Measurements from ENCODE around the gene GZMM. TPM values are rescaled to one million over a fixed set of nuclear protein-coding genes. Genes with fewer than 3 reads are reported as not detected.
A peak's percentile ranks its signal among the peaks of the same experiment; 100 is the strongest.

The GZMM gene
- polyA plus RNA-seq, 1 donor from 2014 or later: 15.8 TPM

GRCh38 chr19:536881-537404 is 6.9 kb upstream of the GZMM start:
- H3K4me3 Mint-ChIP-seq: no peak overlapping the region
- no peak overlapping the region for H3K27ac Mint-ChIP-seq
- H3K9me3 Mint-ChIP-seq: no peaks in the 10 kb centered on the region
- peaks cover 2% of the 10 kb centered on the region for H3K36me3 Mint-ChIP-seq
- no peaks in the 10 kb centered on the region for H3K27me3 Mint-ChIP-seq
- peaks cover 5 to 7% (median 5%) of the 10 kb centered on the region in 3 donors for H3K4me1 Mint-ChIP-seq

- peaks cover 3% of the 10 kb centered on the region for H3K36me3 Mint-ChIP-seq
- no peaks in the 10 kb centered on the region for H3K9me3 Mint-ChIP-seq
- no peaks in the 10 kb centered on the region for H3K27me3 Mint-ChIP-seq
- no peak overlapping the region for H3K27ac Mint-ChIP-seq
- peaks cover 0 to 2% (median 0%) of the 10 kb centered on the region in 3 donors for H3K4me1 Mint-ChIP-seq
- no peak overlapping the region for H3K4me3 Mint-ChIP-seq
Observed at GRCh38 chr19:538641-539428, 5.0 kb upstream of the GZMM start.

GRCh38 chr19:539429-540030 is 4.3 kb upstream of the GZMM start:
- no peak overlapping the region for H3K4me3 Mint-ChIP-seq
- peaks cover 3% of the 10 kb centered on the region for H3K36me3 Mint-ChIP-seq
- no peaks in the 10 kb centered on the region for H3K27me3 Mint-ChIP-seq
- H3K9me3 Mint-ChIP-seq: no peaks in the 10 kb centered on the region
- peaks cover 0 to 2% (median 0%) of the 10 kb centered on the region in 3 donors for H3K4me1 Mint-ChIP-seq
- H3K27ac Mint-ChIP-seq: no peak overlapping the region

GRCh38 chr19:540867-541637 is 2.8 kb upstream of the GZMM start:
- Mint-ChIP-seq H3K9me3 (no peaks in the 10 kb centered on the region), H3K27me3 (no peaks in the 10 kb centered on the region), H3K4me1 (no peaks in the 10 kb centered on the region), H3K36me3 (peaks cover 3% of the 10 kb centered on the region), H3K27ac (no peak overlapping the region), H3K4me3 (no peak overlapping the region)

- Mint-ChIP-seq H3K36me3 (peaks cover 3% of the 10 kb centered on the region), H3K4me3 (no peak overlapping the region), H3K4me1 (no peaks in the 10 kb centered on the region), H3K9me3 (no peaks in the 10 kb centered on the region), H3K27ac (no peak overlapping the region), H3K27me3 (no peaks in the 10 kb centered on the region)
Observed at GRCh38 chr19:541699-542098, 2.2 kb upstream of the GZMM start.

- H3K4me3 Mint-ChIP-seq: peak overlapping the region in 1 of 4 donors; percentile 49
- H3K27me3 Mint-ChIP-seq: no peaks in the 10 kb centered on the region
- no peak overlapping the region for H3K27ac Mint-ChIP-seq
- H3K36me3 Mint-ChIP-seq: peaks cover 3% of the 10 kb centered on the region
- no peaks in the 10 kb centered on the region for H3K9me3 Mint-ChIP-seq
- H3K4me1 Mint-ChIP-seq: no peaks in the 10 kb centered on the region
Observed at GRCh38 chr19:542173-542866, 1.5 kb upstream of the GZMM start.

GRCh38 chr19:547117-547516 is 3.3 kb downstream of the GZMM start:
- Mint-ChIP-seq H3K9me3 (no peaks in the 10 kb centered on the region), H3K4me1 (no peaks in the 10 kb centered on the region)

GRCh38 chr19:547836-548720 is 4.2 kb downstream of the GZMM start:
- no peaks in the 10 kb centered on the region for H3K9me3 Mint-ChIP-seq
- H3K4me3 Mint-ChIP-seq: no peak overlapping the region
- peaks cover 3% of the 10 kb centered on the region for H3K27me3 Mint-ChIP-seq
- H3K27ac Mint-ChIP-seq: no peak overlapping the region
- no peaks in the 10 kb centered on the region for H3K4me1 Mint-ChIP-seq
- peaks cover 2% of the 10 kb centered on the region for H3K36me3 Mint-ChIP-seq

More at GRCh38 chr19:547117-547516, 3.3 kb downstream of the GZMM start:
- H3K27me3 Mint-ChIP-seq: no peaks in the 10 kb centered on the region
- H3K36me3 Mint-ChIP-seq: peaks cover 3% of the 10 kb centered on the region
- H3K27ac Mint-ChIP-seq: no peak overlapping the region
- H3K4me3 Mint-ChIP-seq: no peak overlapping the region

GRCh38 chr19:548886-549830 is 5.3 kb downstream of the GZMM start:
- H3K4me3 Mint-ChIP-seq: no peak overlapping the region
- no peak overlapping the region for H3K27ac Mint-ChIP-seq
- H3K36me3 Mint-ChIP-seq: no peaks in the 10 kb centered on the region
- H3K9me3 Mint-ChIP-seq: no peaks in the 10 kb centered on the region
- H3K4me1 Mint-ChIP-seq: no peaks in the 10 kb centered on the region
- peaks cover 3% of the 10 kb centered on the region for H3K27me3 Mint-ChIP-seq

- Mint-ChIP-seq H3K4me1 (no peaks in the 10 kb centered on the region), H3K36me3 (no peaks in the 10 kb centered on the region), H3K27ac (no peak overlapping the region)
Observed at GRCh38 chr19:554817-555216, 11.0 kb downstream of the GZMM start.

GRCh38 chr19:555474-555808 is 11.6 kb downstream of the GZMM start:
- no peaks in the 10 kb centered on the region for H3K4me1 Mint-ChIP-seq
- no peaks in the 10 kb centered on the region for H3K36me3 Mint-ChIP-seq

More at GRCh38 chr19:554817-555216, 11.0 kb downstream of the GZMM start:
- Mint-ChIP-seq H3K9me3 (no peaks in the 10 kb centered on the region), H3K27me3 (peaks cover 7% of the 10 kb centered on the region), H3K4me3 (peak overlapping the region in 1 of 4 donors; percentile 72)

GRCh38 chr19:556611-557382 is 12.9 kb downstream of the GZMM start:
- Mint-ChIP-seq H3K36me3 (no peaks in the 10 kb centered on the region), H3K4me3 (no peak overlapping the region), H3K9me3 (no peaks in the 10 kb centered on the region), H3K27ac (no peak overlapping the region), H3K4me1 (no peaks in the 10 kb centered on the region), H3K27me3 (peaks cover 7% of the 10 kb centered on the region)

More at GRCh38 chr19:555474-555808, 11.6 kb downstream of the GZMM start:
- Mint-ChIP-seq H3K27ac (no peak overlapping the region), H3K4me3 (peak overlapping the region in 1 of 4 donors; percentile 3), H3K9me3 (no peaks in the 10 kb centered on the region), H3K27me3 (peaks cover 7% of the 10 kb centered on the region)
